Measurements from ENCODE around the gene CDK5RAP1. TPM values are rescaled to one million over a fixed set of nuclear protein-coding genes. Genes with fewer than 3 reads are reported as not detected.
"Not testable (repeated sequence)": the region's sequence is repeated elsewhere in the genome, so short reads cannot be mapped to it uniquely, and the experiment has no call there.

The CDK5RAP1 gene
- polyA plus RNA-seq, 1 experiment, result 24.6 TPM

DNA sequence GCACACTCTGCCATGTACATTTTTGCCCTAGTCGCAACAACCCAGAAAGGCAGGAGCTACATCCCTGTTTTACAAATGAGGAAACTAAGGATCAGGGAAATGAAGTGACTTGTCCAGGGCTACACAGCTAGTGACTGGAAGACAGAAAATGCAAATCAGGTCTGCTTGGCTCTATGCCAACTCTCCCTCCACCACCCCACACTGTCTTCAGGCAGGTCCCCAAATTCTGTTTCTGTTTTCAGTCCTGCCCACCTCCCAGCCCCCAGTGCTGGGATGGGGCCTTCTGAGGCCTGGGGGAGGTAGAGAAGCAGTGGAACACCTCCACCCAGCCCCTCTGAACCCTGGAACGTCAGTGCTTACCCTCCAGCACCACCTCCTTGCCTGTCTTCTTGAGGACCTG is 37.2 kb upstream of the CDK5RAP1 start:
- H3K4me3 ChIP-seq (ENCODE audit: low read depth, low read length), result no peak overlapping the region
- DNase-seq (ENCODE audit: low read depth, low spot score), result no peak
- ChIA-PET CTCF (no interaction called here), POLR2A (no interaction called here)
- peaks cover 2% of the 10 kb centered on the region for H3K27me3 ChIP-seq (ENCODE audit: control insufficient read depth, insufficient read depth, low read length)
- H3K27ac ChIP-seq (ENCODE audit: low read depth, low read length), result no peak overlapping the region
- no peaks in the 10 kb centered on the region for H3K9me3 ChIP-seq (ENCODE audit: control insufficient read depth, insufficient read depth, low read length)
- TF ChIP-seq, protein P1, sequence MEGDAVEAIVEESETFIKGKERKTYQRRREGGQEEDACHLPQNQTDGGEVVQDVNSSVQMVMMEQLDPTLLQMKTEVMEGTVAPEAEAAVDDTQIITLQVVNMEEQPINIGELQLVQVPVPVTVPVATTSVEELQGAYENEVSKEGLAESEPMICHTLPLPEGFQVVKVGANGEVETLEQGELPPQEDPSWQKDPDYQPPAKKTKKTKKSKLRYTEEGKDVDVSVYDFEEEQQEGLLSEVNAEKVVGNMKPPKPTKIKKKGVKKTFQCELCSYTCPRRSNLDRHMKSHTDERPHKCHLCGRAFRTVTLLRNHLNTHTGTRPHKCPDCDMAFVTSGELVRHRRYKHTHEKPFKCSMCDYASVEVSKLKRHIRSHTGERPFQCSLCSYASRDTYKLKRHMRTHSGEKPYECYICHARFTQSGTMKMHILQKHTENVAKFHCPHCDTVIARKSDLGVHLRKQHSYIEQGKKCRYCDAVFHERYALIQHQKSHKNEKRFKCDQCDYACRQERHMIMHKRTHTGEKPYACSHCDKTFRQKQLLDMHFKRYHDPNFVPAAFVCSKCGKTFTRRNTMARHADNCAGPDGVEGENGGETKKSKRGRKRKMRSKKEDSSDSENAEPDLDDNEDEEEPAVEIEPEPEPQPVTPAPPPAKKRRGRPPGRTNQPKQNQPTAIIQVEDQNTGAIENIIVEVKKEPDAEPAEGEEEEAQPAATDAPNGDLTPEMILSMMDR (IDR thresholded peaks at IDR 0.05; ENCODE audit: low read depth, low read length), result no peak

DNA sequence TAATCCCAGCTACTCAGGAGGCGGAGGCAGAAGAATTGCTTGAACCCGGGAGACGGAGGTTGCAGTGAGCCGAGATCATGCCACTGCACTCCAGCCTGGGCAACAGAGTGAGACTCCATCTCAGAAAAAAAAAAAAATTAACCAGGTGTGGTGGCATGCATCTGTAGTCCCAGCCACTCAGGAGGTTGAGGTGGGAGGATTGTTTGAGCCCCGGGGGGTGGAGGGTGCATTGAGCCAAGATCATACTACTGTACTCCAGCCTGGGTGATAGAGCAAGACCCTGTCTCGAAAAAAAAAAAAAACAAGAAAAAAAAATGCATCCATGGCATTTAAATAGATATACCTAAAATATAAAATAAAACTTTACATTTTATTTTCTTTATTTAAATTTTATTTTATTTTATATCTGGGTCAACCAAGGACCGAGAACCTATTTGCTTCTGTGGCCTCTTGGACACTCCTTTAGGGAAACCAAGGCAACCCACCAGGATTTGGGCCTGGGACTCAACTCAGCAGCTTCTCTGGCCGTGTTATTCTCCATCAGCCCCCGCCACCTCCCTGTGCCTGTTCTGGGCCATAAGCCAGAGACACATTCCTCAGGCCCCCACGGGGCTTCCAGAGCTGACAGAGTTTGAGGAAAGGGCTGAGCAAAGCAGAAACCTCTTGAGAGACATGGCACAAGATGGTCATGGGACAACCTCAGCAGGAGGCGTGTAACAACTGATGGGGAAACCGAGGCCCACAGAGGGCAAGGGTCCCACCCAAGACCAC is 36.0 kb upstream of the CDK5RAP1 start:
- no peaks in the 10 kb centered on the region for H3K9me3 ChIP-seq (ENCODE audit: control insufficient read depth, insufficient read depth, low read length)
- no peak for DNase-seq (ENCODE audit: low read depth, low spot score)
- ChIA-PET CTCF (no interaction called here), POLR2A (no interaction called here)
- no peak overlapping the region for H3K27ac ChIP-seq (ENCODE audit: low read depth, low read length)
- H3K4me3 ChIP-seq (ENCODE audit: low read depth, low read length), result no peak overlapping the region
- TF ChIP-seq, protein P1 (IDR thresholded peaks at IDR 0.05; ENCODE audit: low read depth, low read length), result no peak
- H3K27me3 ChIP-seq (ENCODE audit: control insufficient read depth, insufficient read depth, low read length), result no peaks in the 10 kb centered on the region

- H3K9me3 ChIP-seq (ENCODE audit: control insufficient read depth, insufficient read depth, low read length), result no peaks in the 10 kb centered on the region
- H3K4me3 ChIP-seq (ENCODE audit: low read depth, low read length), result no peak overlapping the region
- ChIA-PET CTCF (no interaction called here), POLR2A (interaction anchor here (0.5 to 0.7 kb wide), 4 partner anchors 9 to 689 kb away, joined by 4 to 10 read pairs (median 5); partner anchors contain the start of gene SNTA1)
- no peak for DNase-seq (ENCODE audit: low read depth, low spot score)
- H3K27ac ChIP-seq (ENCODE audit: low read depth, low read length), result no peak overlapping the region
- no peaks in the 10 kb centered on the region for H3K27me3 ChIP-seq (ENCODE audit: control insufficient read depth, insufficient read depth, low read length)
- TF ChIP-seq, protein P1 (IDR thresholded peaks at IDR 0.05; ENCODE audit: low read depth, low read length), result no peak
These were observed 33.1 kb upstream of the CDK5RAP1 start for GRCh38 chr20:33434434-33434833.

DNA sequence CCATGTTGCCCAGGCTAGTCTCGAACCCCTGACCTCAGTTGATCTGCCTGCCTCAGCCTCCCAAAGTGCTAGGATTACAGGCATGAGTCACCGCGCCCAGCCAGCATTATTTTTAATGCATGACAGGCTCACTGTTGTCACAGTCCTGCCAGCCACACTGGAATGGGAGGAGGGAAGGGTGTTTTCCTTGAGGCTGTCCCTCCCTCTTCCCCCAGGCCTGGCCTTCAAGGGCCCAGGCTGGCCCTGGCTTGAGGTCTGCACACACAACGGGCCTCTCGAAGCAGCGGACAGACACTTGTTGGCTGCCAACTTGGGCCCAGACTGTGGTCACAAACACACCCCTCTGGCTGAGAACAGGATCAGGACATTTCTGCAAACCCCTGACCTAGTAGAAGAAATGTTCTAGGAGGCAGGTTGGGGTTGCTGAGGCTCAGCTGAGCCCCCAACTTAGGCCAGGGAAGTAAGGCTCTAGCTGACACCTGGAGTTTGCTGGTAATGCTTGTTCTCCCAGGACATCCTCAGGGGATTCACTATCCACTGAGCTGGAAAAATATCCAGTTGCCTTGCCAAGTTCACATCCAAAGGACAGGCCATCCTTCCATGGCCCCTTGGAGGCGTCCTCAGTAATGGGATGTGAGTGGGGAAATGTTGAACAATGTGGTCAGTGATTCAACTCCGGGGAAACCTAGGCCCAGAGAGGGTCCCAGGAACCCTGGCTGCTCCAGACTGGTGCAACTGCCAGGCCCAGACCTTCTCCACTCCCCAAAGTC is 32.3 kb upstream of the CDK5RAP1 start:
- ChIA-PET CTCF (no interaction called here), POLR2A (interaction anchor here (0.5 kb wide), 1 partner anchor 9 kb away, joined by 6 read pairs; no protein-coding TSS in a partner anchor)
- no peaks in the 10 kb centered on the region for H3K27me3 ChIP-seq (ENCODE audit: control insufficient read depth, insufficient read depth, low read length)
- H3K4me3 ChIP-seq (ENCODE audit: low read depth, low read length), result no peak overlapping the region
- no peaks in the 10 kb centered on the region for H3K9me3 ChIP-seq (ENCODE audit: control insufficient read depth, insufficient read depth, low read length)
- no peak for DNase-seq (ENCODE audit: low read depth, low spot score)
- H3K27ac ChIP-seq (ENCODE audit: low read depth, low read length), result no peak overlapping the region
- TF ChIP-seq, protein P1 (IDR thresholded peaks at IDR 0.05; ENCODE audit: low read depth, low read length), result no peak

DNA sequence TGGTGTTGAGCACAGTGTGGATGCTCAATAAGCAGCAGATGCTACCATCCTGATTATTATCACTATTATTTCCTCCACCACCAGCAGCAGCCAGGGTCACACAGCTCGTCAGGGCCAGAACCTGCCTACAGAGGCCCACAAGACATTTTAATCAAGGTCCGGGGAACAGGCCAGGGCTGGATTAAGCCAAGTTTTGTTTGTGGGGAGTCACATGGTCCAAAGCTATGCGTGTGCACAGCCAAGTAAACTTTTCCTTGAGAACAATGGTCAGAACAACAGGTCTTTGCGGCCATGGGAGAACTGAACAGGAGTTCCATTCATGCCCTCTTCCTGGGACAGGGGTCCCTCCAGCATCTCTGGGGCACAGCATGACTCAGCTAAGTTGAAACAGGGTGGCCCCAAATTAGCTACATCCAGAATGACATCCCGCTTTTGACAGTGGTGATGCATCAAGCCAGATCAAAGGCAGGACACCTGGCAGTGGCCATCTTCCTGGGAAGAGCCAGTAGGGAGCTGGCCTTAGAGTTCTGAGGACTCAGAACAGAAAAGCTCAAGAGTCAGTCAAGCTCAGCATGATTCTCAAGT is 30.6 kb upstream of the CDK5RAP1 start:
- Histone ChIP-seq H3K4me3 (ENCODE audit: low read depth, low read length) (no peak overlapping the region), H3K9me3 (ENCODE audit: control insufficient read depth, insufficient read depth, low read length) (no peaks in the 10 kb centered on the region), H3K27me3 (ENCODE audit: control insufficient read depth, insufficient read depth, low read length) (no peaks in the 10 kb centered on the region), H3K27ac (ENCODE audit: low read depth, low read length) (no peak overlapping the region)
- TF ChIP-seq, protein P1 (IDR thresholded peaks at IDR 0.05; ENCODE audit: low read depth, low read length), result no peak
- DNase-seq (ENCODE audit: low read depth, low spot score), result no peak
- CTCF ChIA-PET, result no interaction called here
- POLR2A ChIA-PET, result no interaction called here

- ChIA-PET POLR2A (interaction anchor here (0.7 kb wide), 2 partner anchors 10 to 1066 kb away, joined by 3 to 6 read pairs; partner anchors contain the start of gene ASXL1), CTCF (interaction anchor here (0.6 kb wide), 1 partner anchor 21 kb away, joined by 3 read pairs; no protein-coding TSS in a partner anchor)
- H3K27me3 ChIP-seq (ENCODE audit: control insufficient read depth, insufficient read depth, low read length); H3K4me3 ChIP-seq (ENCODE audit: low read depth, low read length); H3K9me3 ChIP-seq (ENCODE audit: control insufficient read depth, insufficient read depth, low read length); DNase-seq (ENCODE audit: low read depth, low spot score): not testable (repeated sequence)
- H3K27ac ChIP-seq (ENCODE audit: low read depth, low read length), result peak overlapping the region; percentile 21
These were observed 22.6 kb upstream of the CDK5RAP1 start for GRCh38 chr20:33423875-33424274.
